GM19397 (cell line): ENCODE measurements around the gene UTP20.
"Not testable (repeated sequence)": the region's sequence is repeated elsewhere in the genome, so short reads cannot be mapped to it uniquely, and the experiment has no call there.

Experiments
- ATAC-seq: cut with Tn5 transposase; IDR thresholded peaks from one replicate; pipeline ENCODE4 v1.9.1; 2021; ENCODE audit warnings: mild to moderate bottlenecking, moderate library complexity; ENCODE audit not compliant: unreplicated experiment

UTP20 gene

DNA sequence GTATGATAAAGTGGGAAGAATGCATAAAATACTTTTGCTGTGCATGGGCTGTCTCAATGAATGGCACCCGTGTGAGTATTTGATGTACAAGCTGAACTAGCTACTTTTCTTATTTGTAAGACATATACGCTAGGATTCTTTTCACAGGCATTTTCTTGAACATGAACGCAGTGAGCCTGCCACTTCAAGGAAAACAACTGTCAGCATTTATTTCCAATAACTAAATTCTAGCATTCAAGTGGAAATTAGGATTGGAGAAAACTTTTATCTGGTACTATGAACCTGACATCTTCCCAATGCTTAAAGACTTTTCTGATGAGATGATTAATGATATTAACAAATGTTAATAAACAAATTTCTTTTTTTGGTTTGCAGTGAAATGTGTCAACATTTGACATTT, 45.7 kb downstream of the UTP20 start:
- no peak for ATAC-seq

DNA sequence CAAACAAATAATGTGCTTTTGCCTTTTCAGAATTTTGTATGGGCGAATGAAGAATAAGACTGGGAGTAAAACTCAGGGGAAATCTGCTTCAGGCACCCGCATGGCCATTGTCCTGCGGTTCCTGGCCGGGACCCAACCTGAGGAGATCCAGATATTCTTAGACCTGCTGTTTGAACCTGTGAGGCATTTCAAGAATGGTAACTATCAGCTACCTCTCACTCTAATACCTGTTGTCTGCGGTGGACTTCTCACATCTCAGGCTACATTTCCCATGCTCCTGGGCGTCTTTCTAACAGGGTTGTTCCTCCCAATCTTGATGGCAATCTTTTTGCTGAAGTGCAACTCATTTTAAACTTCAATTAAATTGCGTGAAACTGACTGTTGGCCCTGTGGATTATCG, 47.1 kb downstream of the UTP20 start:
- ATAC-seq: no peak

DNA sequence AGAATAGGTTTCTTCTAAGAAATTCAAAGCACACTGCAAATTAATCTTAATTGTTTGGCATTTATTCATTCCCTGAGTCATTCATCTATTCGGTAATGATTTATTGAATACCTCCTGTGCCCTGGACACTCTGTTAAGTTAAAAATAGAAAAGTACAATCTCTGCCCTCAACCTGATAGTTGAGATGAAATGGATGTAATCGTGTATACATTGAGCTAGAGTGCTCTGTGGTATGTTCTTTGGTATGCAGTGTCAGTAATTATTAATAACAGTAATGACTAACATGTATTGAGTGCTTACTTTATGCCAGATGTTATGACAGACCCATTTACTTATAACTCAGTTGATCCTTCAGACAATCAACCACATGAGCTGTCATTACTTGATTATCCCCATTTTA, 47.6 kb downstream of the UTP20 start:
- ATAC-seq: no peak

DNA sequence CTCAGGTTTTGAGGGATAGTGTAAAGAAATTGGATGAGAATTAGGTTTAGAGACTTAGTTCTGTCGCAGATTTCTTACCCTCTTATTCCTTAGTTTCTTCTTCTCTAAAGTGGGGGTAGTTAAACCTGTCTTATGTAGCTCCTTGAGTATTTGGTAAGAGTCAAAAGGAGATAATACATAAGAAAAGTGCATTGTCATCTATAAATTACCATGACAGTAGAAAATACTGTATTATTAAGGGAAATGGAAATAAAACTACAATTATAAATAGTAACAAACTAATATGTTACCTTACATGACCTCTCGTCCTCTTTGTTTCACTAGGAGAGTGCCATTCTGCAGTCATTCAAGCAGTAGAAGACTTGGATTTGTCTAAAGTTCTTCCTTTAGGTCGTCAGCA, 49.0 kb downstream of the UTP20 start:
- no peak for ATAC-seq

DNA sequence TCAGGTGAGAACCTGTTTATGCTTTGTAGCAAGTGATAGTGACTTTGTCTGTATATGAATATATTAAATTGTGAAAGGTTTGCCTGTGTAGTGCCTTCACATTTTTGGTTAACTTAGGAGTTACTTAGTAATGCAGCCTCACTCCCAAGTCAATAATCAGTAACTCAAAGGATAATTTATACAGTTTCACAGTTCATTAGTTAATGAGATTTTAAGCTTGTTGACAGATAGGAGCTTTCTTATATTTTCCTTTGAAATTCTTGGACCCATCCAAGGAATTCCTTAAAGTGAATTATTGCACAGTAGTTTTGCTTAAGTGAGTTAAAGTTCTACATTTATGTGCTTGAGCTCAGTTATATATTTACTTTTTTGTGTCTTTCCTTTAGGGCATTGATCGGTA, 50.7 kb downstream of the UTP20 start:
- no peak for ATAC-seq

DNA sequence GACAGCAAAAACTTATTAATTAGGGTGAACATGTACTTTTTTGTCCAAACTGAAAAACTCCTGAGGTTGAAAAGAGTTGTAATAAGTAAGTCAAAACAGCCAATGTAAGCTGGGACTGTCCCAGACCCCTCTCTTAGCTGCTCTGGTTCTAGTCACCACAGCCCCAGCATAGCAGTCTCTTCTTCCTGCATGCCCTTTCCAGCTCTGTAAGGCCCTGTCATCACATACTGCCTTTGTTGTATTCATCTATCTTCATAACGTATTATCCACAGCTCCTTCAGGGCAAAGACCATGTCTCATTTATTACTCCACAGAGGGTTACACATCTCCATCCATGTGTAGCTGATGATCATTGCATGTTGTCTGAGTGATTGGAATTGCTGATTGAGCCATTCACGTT, 56.5 kb downstream of the UTP20 start:
- no peak for ATAC-seq

DNA sequence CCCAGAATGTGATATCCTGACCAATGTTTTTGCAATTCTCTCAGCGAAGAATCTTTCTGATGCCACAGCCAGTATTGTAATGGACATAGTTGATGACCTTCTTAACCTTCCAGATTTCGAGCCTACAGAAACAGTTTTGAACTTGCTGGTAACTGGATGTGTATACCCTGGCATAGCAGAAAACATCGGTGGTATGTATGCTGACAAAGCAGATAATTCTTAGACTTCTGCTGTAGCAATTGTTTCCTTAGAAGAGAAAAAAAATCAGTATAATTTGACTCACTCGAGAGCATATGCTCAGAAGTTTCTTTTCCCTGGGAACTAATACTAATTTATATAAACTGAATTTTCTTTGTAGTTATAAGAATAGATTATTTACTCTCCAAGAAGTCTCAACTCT, 58.2 kb downstream of the UTP20 start:
- ATAC-seq: no peak

DNA sequence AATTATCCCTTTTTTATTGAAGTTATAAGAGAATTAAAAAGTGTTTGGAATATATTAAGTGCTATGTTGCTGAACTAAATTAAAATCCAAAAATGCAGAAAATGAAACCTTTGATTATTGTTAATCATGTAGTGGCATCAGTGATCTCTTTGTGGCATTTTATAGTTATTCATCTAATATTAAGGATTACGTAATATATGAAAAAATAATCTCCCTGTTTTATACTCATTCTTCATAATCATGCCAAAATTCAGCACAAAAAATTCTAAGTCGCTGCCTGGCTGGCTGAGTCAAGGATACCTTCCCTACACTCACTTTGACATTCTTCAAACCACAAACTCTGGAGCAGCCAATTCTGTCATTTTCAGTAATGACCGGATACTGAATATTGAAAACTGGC, 64.0 kb downstream of the UTP20 start:
- no peak for ATAC-seq

DNA sequence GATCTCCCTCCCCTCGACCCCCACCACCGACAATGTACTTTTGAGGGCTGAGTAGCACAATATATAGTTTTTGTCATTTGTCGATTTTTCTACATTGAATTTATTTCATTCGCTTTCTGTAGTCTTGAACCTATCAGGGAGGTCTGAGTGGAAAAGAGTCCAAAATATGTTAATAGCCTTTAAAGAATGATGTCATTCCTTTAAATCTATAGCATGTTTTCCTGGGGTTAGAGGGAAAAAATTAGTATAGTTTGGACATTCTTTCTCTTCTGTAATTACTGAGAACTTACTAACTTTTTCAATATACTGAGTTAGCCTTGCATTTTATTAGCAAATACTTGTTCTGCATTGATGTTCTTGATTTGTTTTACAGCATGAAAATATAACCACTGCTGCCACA, 71.8 kb downstream of the UTP20 start:
- no peak for ATAC-seq

DNA sequence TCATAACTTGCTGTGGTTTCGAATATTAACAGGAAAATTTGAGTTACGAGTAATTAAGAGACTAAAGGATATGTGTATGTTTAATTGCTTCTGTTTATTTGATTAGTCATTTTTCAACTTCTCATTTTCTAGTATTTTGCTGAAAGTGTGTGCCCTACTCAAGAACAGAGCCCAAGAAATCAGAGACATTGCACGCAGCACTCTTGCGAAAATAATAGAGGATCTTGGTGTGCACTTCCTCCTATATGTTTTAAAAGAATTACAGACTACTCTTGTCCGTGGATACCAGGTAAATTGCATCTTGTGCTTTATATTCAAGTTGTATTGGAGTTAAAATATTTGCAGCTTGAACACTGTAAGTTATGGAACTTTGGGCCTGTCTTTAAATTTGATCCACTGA, 76.9 kb downstream of the UTP20 start:
- ATAC-seq: no peak

DNA sequence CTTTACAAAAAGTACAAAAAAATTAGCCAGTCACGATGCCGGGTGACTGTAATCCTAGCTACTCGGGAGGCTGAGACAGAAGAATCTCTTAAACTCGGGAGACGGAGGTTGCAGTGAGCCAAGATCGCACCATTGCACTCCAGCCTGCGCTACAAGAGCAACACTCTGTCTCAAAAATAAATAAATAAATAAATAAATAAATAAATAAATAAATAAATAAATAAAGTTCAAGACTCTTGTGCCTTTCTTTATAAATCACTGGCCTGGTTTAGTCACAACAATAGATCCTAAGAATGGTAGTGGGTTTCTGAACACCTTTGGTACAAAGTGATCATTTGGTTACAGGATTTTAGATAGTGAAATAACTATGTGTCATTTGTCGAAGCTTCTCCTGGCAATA, 81.5 kb downstream of the UTP20 start:
- ATAC-seq: no peak

DNA sequence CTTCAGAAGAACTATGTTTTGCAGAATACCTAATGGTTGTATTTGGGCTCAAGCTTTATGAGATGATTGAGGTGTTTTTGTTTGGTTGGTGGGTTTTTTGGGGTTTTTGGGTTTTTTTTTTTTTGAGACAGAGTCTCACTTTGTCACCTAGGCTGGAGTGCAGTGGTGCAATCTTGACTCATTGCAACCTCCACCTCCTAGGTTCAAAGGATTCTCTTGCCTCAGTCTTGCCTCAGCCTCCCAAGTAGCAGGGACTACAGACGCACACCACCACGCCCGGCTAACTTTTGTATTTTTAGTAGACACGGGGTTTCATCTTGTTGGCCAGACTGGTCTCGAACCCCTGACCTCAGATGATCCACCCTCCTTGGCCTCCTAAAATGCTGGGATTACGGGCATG, 88.1 kb downstream of the UTP20 start:
- no peak for ATAC-seq

DNA sequence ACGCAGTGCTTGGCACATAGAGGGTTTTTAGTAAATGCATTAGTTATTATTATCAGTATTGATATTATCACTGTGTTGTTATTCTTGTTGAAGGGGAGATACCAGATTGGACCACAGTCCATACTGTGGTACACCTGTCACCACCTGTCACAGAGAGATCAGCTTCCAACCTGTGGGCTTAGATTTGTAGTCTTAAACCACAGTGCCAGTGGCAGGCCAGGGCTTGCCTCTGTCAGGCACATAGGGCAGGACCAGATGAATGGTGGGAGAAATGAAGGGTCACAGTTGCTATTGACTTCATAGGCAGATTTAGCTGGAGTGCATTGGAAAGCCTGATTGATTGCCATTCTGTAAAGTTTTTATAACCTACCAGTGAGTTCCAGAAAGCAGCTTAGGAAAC, 92.5 kb downstream of the UTP20 start:
- ATAC-seq: no peak

DNA sequence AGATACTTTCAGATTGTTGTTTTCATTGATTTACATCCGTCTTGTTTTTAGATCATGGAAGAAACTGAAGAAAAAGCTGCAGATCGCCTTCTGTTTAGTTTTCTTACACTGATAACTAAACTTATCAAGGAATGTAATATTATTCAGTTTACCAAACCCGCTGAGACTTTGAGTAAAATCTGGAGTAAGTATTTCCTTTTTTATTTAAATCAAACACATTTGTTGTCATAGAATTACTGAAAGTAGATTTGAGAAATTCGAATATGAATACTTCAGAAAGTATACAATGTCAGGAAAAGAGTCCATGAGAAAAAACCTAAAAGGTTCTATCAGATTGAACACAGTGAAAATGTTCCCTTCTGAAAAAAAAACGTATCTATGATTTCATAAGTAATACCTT, 95.7 kb downstream of the UTP20 start:
- ATAC-seq: no peak

DNA sequence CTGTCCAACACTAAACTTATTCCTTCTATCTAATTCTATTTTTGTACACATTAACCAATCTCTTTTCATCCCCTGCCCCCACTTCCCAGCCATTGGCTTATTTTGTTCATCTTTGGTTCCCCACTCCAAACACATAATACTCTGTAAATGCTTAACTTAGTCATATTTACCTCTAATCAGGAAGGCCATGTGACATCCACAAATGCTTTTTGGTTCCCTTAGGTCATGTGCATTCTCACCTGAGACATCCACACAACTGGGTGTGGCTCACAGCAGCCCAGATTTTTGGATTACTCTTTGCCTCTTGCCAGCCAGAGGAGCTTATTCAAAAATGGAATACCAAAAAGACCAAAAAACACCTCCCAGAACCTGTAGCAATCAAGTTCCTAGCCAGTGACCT, 99.2 kb downstream of the UTP20 start:
- no peak for ATAC-seq

DNA sequence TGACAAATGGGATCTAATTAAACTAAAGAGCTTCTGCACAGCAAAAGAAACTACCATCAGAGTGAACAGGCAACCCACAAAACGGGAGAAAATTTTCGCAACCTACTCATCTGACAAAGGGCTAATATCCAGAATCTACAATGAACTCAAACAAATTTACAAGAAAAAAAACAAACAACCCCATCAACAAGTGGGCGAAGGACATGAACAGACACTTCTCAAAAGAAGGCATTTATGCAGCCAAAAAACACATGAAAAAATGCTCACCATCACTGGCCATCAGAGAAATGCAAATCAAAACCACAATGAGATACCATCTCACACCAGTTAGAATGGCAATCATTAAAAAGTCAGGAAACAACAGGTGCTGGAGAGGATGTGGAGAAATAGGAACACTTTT, 111.3 kb downstream of the UTP20 start:
- ATAC-seq: not testable (repeated sequence)

DNA sequence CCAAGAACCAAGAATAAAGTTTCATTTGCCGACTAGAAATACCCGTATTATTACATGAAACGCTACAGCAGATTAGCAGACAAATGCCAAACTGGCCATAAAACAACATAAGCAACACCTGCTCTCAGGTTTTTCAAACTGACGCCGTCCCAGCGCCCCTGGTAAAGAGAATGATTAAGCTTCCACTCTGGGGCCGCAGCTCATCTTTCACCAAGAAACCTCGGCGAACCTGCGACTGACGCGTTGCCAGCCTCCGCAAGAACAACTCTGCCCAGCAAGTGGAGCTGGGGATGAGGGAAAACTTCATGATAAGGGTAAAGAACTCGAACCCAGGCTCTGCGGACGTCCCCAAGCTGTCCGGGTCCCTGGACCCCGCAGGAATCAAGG, 127.1 kb downstream of the UTP20 start:
- peak; percentile 7 for ATAC-seq

DNA sequence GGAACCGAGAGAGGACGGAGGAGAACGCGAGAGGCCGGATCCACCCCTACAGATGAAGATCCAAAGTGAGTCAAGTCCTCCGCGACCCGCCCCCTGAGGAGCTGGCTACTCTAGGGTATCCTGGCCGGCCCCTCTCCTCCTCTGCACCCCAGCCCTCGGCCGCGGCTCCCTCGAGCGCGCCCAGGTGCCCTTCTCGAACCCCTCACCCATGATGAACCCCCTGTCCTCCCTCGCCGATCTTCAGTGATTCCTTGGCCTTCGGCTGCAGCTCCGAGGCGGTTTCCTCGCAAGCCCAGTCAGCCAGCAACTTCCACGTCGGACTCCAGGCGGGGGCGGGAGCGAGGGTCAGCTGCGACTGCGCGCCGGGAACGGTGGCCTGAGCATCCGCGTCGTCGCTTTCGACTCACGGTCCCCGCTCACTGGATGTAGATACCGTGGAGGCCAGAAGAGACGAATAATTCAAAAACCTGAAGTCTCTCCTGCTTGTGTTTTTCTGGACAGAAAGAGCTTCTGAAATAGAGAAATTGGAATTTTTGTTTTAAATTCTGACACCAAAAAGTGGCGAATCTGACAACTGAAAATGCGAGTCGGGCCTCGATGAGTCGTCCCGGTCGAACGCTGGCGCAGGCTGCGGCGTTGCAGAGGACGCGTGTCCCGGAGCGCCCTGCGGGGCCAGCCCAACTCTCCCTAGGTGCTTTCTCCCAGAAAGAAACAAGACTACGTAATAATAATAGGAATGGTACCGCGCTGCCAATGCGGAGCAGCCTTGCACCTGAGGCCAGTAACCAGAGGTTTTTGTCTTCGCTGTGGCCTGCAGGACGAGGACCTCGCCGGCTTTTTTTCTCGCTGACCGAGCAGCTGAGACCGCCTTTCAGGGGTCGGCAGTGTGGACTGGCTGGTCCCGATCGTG, 127.8 kb downstream of the UTP20 start, which contains the start of gene ARL1:
Gene ARL1 (minus strand): TSS at position 337 of the 910 bp plus-strand sequence. CDS start 127 bp downstream, at position 210.
- ATAC-seq: peak; percentile 87

DNA sequence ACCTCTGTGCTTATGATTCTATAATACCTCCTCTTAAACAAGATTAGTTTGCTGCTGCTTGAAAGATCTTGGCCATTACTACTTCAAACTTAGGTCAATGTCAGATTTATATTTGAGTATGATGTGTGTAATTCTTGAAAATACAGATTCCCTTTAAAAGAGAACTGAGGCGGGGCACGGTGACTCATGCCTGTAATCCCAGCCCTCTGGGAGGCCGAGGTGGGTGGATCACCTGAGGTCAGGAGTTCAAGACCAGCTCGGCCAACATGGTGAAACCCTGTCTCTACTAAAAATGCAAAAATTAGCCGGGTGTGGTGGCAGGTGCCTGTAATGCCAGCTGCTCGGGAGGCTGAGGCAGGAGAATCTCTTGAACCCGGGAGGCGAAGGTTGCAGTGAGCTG, 130.3 kb downstream of the UTP20 start:
- not testable (repeated sequence) for ATAC-seq

DNA sequence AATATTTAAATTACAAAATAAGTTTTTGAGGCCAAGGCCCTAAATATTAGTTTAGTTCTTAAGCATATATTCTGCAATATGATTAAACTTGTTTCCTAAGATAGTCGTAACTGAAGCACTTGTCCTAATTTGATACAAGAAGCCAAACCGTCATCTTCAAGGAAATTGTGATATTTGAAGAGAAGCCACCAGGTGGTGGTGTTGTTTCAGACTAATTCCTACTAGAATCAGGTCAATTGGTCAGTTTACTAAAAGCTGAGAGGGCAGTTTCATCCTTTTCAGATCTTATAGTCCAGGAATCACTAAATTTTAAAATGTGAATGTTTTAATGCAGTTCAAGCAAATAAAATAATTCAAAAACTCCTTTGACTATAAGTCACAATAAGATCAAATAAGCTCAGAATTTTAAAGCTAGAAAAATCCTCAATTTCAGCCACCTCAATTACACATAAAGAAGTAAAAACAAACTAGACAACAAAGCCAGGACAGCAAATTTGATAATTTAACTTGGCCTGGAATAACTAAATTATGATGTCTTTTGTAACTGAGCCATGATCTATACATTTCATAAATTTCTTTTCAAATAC, 134.7 kb downstream of the UTP20 start:
- no peak for ATAC-seq

DNA sequence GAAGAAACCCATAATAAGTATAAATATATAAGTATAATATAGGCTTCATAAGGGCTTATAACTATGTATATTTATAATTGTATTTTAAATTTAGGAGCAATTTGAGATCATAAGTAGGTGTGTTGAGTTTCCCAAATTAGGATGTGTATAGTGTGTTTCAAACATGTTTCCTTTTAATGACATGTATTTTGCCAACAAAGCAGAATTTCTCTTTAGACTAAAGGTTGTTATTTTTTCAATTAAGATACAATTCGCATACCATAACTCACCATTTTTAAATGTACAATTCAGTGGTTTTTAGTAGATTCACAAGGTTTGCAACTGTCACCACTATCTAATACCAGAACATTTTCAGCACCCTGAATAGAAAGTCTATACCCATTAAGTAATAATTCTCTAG, 135.3 kb downstream of the UTP20 start:
- no peak for ATAC-seq

DNA sequence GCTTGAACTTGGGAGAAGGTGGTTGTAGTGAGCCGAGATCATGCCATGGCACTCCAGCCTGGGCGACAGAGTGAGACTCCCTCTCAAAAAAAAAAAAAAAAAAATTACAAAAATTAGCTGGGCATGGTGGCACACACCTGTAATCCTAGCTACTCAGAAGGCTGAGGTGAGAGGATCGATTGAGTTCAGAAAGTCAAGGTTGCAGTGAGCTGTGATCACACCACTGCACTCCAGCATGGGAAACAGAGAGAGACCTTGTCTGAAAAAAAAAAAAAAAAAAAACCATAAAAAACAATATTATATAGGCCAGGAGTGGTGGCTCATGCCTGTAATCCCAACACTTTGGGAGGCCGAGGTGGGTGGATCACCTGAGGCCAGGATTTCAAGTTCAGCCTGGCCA, 142.2 kb downstream of the UTP20 start:
- ATAC-seq: not testable (repeated sequence)

DNA sequence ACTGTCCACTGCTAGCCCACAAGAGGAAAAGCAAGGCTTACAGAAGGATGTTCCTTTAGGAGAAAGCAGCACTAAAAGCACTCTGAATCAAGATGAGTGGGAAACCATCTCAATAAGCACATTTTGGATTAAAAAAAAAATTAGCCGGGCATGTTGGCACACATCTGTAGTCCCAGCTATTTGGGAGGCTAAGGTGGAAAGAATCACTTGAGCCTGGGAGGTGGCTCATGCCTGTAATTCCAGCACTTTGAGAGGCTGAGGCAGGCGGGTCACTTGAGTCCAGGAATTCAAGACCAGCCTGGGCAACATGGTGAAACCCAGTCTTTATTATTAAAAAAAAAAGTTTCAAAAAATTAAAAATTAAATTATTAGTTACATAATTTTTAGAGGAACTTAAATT, 144.7 kb downstream of the UTP20 start:
- no peak for ATAC-seq
